ENCODE results near the gene TNNT2.

GRCh38 chr1:201359873-201360210, 17.6 kb downstream of the TNNT2 start:
- no peak for TF ChIP-seq CTCF (conservative IDR thresholded peaks at IDR 0.05; ENCODE audit: low read depth, low read length)
- no peak for TF ChIP-seq FOS (IDR thresholded peaks at IDR 0.05; ENCODE audit: low read depth, low read length)
- TF ChIP-seq SMC3 (IDR thresholded peaks at IDR 0.05; ENCODE audit: low read depth, low read length), result no peak
- TF ChIP-seq MXI1 (IDR thresholded peaks at IDR 0.05; ENCODE audit: borderline replicate concordance, low read depth, low read length), result no peak
- TF ChIP-seq RAD21 (IDR thresholded peaks at IDR 0.05; ENCODE audit: low read length), result no peak
- no peak for TF ChIP-seq CEBPB (IDR thresholded peaks at IDR 0.05; ENCODE audit: low read depth, low read length)

Measured in IMR-90 (cell line).